ENCODE data around the gene CPNE7.

GRCh38 chr16:89601906-89602272 lies 26.3 kb downstream of the CPNE7 start:
- no peak for TF ChIP-seq CTCF (IDR thresholded peaks at IDR 0.05)
- TF ChIP-seq EZH2 (IDR thresholded peaks at IDR 0.05; ENCODE audit: borderline replicate concordance, insufficient read depth, low read depth, low read length, poor library complexity, severe bottlenecking) = no peak

Measured in B cell (primary cell).